ENCODE data around the gene PRRG4. TPM values are rescaled to one million over a fixed set of nuclear protein-coding genes. Genes with fewer than 3 reads are reported as not detected.

Gene PRRG4
- total and polyA plus RNA-seq, 2 of the 4 experiments (the other 2 are of a cell fraction): not detected

GRCh38 chr11:32890843-32891656 is 61.3 kb downstream of the PRRG4 start:
- Histone ChIP-seq H3K4me3 (ENCODE audit: insufficient read depth, low read depth, low read length) (no peak overlapping the region), H2BK15ac (ENCODE audit: low read depth, low read length) (no peak overlapping the region), H4K8ac (ENCODE audit: low read depth in 2 of 2, low read length in 2 of 2) (no peak overlapping the region; a peak in 1 of 4 replicates), H3K27me3 (ENCODE audit: control insufficient read depth, insufficient read depth, low read length) (0 out of 2 replicates have a peak, but pooled peaks cover 1% of the 10 kb centered on the region), H3K36me3 (ENCODE audit: control insufficient read depth, insufficient read depth, low read length) (no peaks in the 10 kb centered on the region), H3K4me1 (ENCODE audit: control insufficient read depth, insufficient read depth, low read length) (peaks cover 2% of the 10 kb centered on the region; the same call in 1 of the 2 replicates), H3K4ac (ENCODE audit: low read depth, low read length) (no peak overlapping the region), H3K56ac (ENCODE audit: extremely low read depth, insufficient read depth, low read length) (no peak overlapping the region), H4K5ac (ENCODE audit: low read depth, low read length) (no peak overlapping the region), H2AFZ (replicated peaks; ENCODE audit: low read length, poor library complexity) (no peak overlapping the region), H2AK9ac (replicated peaks; ENCODE audit: low read depth, low read length, poor library complexity) (no peak overlapping the region), H2BK5ac (ENCODE audit: low read depth, low read length, poor library complexity, severe bottlenecking) (no peak overlapping the region), H4K20me1 (ENCODE audit: insufficient read depth, low read length) (no peaks in the 10 kb centered on the region), H3K23ac (ENCODE audit: low read depth, low read length) (no peak overlapping the region), H2BK120ac (ENCODE audit: low read depth, low read length) (no peak overlapping the region), H3K79me1 (ENCODE audit: low read depth in 1 of 2, low read length in 2 of 2) (peaks cover 6 to 21% of the 10 kb centered on the region in 2 experiments; a peak in 3 of 4 replicates), H4K91ac (ENCODE audit: insufficient read depth, low read depth, low read length) (no peak overlapping the region), H2AK5ac (ENCODE audit: low read depth, low read length) (no peak overlapping the region), H3K4me2 (ENCODE audit: low read depth, low read length) (no peak overlapping the region), H3K18ac (ENCODE audit: low read depth, low read length) (no peak overlapping the region), H3K9me3 (ENCODE audit: control insufficient read depth, insufficient read depth, low read length) (no peaks in the 10 kb centered on the region), H2BK20ac (ENCODE audit: low read depth, low read length) (no peak overlapping the region), H3K27ac (ENCODE audit: insufficient read depth, low read length) (no peak overlapping the region), H3K9ac (ENCODE audit: low read depth, low read length) (peak overlapping the region; percentile 10; the same call in 1 of the 2 replicates), H3K14ac (replicated peaks; ENCODE audit: low read depth, low read length) (no peak overlapping the region), H3K9me1 (ENCODE audit: insufficient read depth, low read length) (no peaks in the 10 kb centered on the region)
- in situ Hi-C loops (cut with MboI; ENCODE audit: low sequenced_read_pairs): no loop called here
- dilution Hi-C loops (cut with HindIII; ENCODE audit: low sequenced_read_pairs, unreplicated experiment): no loop called here
- ATAC-seq (ENCODE audit: low read depth) (no peak), DNase-seq (no peak)
- CTCF ChIA-PET: interaction anchor here (1.3 kb wide), 1 partner anchor 75 kb away, joined by 3 read pairs; no protein-coding TSS in a partner anchor
- POLR2A ChIA-PET (ENCODE audit: unreplicated experiment): no interaction called here
- no peak for TF ChIP-seq MAFK (IDR thresholded peaks at IDR 0.05; ENCODE audit: low read depth, low read length)
- no peak for TF ChIP-seq MAZ (IDR thresholded peaks at IDR 0.05; ENCODE audit: borderline replicate concordance, low read depth, low read length)
- TF ChIP-seq SMC3 (IDR thresholded peaks at IDR 0.05; ENCODE audit: low read depth, low read length): no peak
- TF ChIP-seq CHD1 (IDR thresholded peaks at IDR 0.05; ENCODE audit: low read depth, low read length): no peak
- no peak for TF ChIP-seq MXI1 (IDR thresholded peaks at IDR 0.05; ENCODE audit: borderline replicate concordance, low read depth, low read length)
- TF ChIP-seq CTCF (conservative IDR thresholded peaks at IDR 0.05; ENCODE audit: low read depth, low read length): no peak
- TF ChIP-seq BHLHE40 (IDR thresholded peaks at IDR 0.05; ENCODE audit: low read depth, low read length): no peak
- no peak for TF ChIP-seq CEBPB (IDR thresholded peaks at IDR 0.05; ENCODE audit: low read depth, low read length)
- intact Hi-C loops (cut with micrococcal nuclease): loop anchor here (5.0 kb wide), 2 partner anchors 84 to 171 kb away; no protein-coding TSS in a partner anchor
- BruUV-seq (replicated peaks): no TSS peak
- WGBS, 2 experiments (ENCODE audit: extremely low coverage in 2 of 2, insufficient read length in 1 of 2): 80% methylated on average over 1 of the region's 11 CpGs; no CpG with 5 or more reads in 1 of the 2 experiments

Measured in IMR-90 (cell line).